Measurements from ENCODE around the gene PEX10.
"Not testable (repeated sequence)": the region's sequence is repeated elsewhere in the genome, so short reads cannot be mapped to it uniquely, and the experiment has no call there.

Gene PEX10

GRCh38 chr1:2412395-2412772 lies at the start of gene PEX10:
PEX10 (minus strand) TSS chr1:2412564; CDS start chr1:2412502, 62 bp downstream.
- DNase-seq (ENCODE audit: low read depth), result peak; percentile 98

GRCh38 chr1:2460996-2461751 lies 48.8 kb upstream of the PEX10 start:
- no peak for DNase-seq (ENCODE audit: low read depth)

- no peak for DNase-seq (ENCODE audit: low read depth)
These were observed 47.8 kb upstream of the PEX10 start for GRCh38 chr1:2460203-2460602.

DNA sequence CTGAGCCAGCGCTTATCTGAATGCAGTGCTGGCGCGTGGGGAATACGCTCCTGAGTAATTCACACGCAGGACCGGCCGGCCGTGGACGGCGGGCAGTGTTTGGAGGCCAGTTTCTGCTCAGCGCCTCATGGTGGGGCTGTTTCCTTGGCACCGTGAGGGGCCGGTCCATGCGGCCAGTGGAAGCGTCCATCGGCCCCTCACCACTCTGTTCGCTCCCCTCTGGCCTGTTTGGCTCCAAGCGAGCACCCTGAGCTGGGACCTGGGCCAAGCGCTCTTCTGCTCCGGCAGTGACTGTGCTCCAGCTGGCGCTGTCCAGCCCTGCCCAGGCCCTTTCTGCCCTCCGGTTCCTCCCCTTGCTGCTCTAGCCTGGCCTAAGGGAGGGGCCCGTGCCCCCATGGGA lies 47.4 kb upstream of the PEX10 start:
- no peak for DNase-seq (ENCODE audit: low read depth)

DNA sequence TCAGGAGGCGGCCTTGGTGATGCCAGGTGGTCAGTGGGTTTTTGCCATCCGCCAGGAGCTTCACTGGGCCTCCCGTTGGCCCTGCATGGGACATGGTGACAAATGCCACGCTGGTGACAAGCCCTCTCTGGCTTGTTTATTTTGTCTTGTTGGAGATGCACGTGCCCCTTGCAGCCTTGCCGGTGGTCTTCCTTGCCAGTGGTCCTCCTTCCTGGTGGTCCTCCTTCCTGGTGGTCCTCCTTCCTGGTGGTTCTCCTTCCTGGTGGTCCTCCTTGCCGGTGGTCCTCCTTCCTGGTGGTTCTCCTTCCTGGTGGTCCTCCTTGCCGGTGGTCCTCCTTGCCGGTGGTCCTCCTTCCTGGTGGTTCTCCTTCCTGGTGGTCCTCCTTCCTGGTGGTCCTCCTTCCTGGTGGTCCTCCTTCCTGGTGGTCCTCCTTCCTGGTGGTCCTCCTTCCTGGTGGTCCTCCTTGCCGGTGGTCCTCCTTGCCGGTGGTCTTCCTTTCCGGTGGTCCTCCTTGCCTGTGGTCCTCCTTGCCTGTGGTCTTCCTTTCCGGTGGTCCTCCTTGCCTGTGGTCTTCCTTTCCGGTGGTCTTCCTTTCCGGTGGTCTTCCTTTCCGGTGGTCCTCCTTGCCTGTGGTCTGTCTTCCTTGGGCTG lies 46.9 kb upstream of the PEX10 start:
- not testable (repeated sequence) for DNase-seq (ENCODE audit: low read depth)

DNA sequence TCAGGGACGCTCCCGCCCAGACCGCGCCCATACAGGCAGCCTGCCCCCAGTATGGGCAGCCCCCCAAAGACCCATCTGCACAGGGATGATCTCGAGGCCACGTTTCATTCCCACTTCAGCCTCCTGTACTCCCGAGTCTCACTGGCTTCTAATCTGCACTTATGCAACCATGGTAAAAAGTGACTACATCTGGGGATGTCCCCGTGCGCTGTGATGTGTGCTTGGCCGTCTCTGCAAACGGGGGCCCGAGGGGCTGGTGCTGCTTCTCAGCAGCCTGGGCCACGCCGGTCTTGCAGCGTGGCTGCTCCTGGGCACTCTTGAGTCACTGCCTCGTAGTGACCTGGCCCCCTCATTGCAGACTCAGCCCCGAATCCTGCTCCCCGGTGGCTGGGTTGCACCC lies 46.3 kb upstream of the PEX10 start:
- DNase-seq (ENCODE audit: low read depth), result no peak

- no peak for DNase-seq (ENCODE audit: low read depth)
These were observed 45.1 kb upstream of the PEX10 start for GRCh38 chr1:2457444-2457843.

DNA sequence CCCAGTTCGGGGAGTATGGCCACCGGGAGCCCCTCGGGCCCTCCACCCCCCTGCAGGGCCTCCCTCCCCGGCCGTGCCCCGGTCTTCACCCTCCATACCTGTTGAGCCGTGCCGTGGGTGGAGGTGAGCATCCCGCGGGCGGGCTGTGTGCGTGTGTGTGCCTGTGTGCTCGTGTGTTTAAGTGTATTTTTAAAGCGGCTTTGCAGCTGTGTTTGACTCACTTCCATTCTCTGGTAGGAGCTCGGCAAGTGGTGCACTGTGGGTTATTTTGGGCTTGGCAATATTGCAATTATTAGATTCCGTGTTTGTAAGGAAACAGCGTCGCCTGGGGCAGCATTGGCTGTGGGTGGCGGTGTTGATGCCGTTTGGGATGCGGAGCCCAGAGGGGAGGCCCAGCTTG lies 43.4 kb upstream of the PEX10 start:
- no peak for DNase-seq (ENCODE audit: low read depth)

- no peak for DNase-seq (ENCODE audit: low read depth)
These were observed 41.9 kb upstream of the PEX10 start for GRCh38 chr1:2454227-2454626.

DNA sequence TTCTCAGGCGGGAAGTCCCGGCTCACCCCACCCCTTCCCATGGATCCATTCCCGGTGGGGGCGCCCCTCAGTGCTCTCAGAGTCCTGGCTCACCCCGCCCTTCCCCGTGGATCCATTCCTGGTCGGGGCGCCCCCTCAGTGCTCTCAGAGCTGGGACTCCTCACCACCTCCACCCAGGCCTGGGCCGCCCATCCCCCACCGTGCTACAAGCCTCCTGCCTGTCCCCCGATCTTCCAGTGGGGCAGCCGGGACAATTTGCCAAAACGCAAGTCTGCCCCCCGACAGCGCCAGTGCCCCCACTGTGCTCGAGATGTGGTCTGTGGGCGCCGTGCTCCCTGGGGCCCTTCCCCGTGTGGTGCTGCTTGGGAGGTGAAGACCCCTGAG lies 40.6 kb upstream of the PEX10 start:
- DNase-seq (ENCODE audit: low read depth), result no peak

DNA sequence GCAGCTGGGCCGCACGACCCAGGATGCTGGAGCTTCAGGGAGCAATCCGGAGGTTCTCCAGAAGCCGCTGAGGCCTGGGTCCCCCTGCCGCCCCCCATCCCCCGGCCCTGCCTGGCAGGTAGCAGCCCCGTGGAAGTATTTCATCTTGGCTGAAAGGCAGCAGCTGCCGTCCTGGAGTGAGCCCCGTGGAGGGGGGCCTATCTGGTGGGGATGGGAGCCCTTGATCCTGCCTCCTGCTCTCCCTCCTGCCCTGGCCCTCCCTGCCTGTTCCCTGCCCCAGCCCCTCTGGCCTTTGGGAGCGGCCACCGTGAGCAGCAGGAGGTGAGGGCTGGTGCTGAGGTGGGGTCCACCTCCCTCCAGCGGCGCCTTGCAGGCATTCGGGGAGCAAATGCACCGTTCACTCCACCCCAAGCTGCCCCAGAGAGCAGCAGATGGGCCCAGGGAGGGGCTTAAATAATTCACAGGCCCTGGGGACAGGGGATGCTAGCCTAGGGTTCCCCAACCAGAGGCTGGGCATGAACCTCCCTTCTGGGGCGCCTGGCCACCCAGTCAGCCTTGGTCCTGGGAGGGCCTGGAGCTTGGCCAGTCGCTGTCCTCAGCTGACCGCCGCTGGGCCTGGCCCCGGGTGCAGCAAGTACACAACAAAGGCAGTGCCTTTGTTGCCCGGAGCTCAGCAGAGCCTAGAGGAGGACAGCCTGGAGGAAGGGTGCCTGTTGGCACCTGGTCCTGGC lies 40.0 kb upstream of the PEX10 start:
- no peak for DNase-seq (ENCODE audit: low read depth)

DNA sequence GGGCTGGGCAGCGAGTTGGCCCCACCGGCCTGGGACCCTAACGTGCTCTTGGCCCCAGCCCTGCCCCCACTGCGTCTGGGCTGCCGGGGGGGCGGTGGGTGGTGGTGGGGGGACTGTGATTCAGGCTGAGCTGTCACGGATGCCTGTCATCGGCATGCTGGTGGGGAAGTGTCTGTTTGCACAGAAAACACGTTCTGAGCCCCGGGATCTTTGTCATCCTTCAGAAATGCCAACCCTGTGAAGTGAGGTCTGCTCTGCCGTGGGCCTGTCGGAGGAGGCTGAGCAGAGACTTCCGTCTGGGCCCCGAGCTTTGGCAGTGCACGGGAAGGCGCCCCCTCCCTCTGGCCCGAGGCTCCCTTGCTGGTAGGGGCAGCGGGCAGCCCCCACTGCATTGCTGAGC lies 39.4 kb upstream of the PEX10 start:
- DNase-seq (ENCODE audit: low read depth), result no peak

DNA sequence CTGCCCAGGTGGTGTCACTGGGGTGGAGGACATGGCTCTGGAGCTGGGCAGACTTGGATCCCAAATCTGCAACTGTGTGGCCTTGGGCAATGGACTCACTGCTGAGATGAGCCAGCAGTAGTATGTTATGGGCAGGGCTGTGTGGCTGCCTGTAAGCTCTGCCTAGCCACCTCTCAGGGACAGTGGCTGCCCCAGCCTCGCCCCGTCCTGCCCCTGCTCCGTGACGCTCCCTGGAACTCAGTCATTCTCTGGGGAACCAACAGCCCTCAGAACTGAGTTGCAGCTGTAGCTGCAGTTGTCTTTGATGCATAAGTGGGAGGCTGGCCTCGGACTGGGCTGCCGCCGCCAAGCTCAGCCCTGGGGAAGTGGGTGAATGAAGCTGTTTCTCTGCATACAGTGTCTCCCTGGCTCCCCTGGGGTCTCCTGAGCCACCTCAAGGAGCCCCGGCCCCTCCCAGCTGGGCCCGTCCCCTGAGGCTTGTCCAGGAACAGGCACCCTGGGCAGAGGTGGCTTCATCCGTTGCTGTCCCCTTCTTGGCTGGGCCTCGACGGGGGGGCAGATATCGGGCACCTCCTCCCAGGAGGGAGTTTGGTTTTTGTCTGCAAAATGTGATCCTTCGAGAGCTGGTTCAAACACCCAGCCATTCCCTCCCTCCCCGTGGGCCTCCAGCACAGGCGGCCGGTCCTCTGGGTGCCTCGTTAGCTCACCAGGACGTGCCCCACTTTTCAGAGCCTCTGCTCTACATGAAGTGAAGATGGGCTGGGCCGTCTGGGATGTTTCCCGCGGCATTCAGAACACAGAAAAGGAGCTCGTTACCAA lies 37.5 kb upstream of the PEX10 start:
- DNase-seq (ENCODE audit: low read depth), result no peak

DNA sequence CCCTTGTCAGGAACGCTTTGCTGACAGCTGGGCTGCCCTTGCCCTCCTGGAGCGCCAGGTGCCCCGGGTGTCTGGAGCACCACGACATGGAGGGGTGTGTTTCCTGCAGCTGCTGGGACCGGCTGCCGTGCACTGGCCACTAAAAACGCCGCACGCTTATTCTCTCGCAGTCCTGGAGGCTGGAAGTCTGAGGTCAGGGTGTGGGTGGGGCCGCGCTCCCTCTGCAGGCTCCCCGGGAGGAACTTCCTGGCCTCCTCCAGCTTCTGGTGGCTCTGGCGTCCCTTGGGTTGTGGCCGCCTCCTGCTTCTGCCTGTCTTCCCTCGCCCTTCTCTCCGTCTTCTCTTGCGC lies 35.7 kb upstream of the PEX10 start:
- no peak for DNase-seq (ENCODE audit: low read depth)

GRCh38 chr1:2447276-2448097 lies 35.1 kb upstream of the PEX10 start:
- no peak for DNase-seq (ENCODE audit: low read depth)

GRCh38 chr1:2446861-2447260 lies 34.5 kb upstream of the PEX10 start:
- DNase-seq (ENCODE audit: low read depth), result no peak

DNA sequence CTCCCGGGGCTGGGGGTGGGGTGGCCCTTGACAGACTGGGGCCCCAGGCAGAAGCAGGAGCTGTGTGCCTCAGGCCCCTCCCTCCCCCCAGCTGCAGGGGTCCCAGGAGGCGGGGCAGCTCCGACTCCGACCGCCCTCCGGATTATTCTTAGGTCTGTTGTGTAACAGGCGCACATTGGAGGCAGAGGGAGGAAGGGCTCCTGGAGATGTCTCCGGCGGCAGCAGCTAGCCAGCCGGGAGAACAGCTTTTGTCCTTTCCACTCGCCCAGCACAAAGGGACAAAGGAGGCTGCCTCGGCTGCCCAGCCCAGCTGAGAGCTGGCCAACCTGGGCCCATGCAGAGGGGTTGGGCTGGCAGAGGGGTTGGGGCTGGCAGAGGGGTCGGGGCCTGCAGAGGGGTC lies 34.0 kb upstream of the PEX10 start:
- no peak for DNase-seq (ENCODE audit: low read depth)

GRCh38 chr1:2445823-2446215 lies 33.5 kb upstream of the PEX10 start:
- DNase-seq (ENCODE audit: low read depth), result no peak

DNA sequence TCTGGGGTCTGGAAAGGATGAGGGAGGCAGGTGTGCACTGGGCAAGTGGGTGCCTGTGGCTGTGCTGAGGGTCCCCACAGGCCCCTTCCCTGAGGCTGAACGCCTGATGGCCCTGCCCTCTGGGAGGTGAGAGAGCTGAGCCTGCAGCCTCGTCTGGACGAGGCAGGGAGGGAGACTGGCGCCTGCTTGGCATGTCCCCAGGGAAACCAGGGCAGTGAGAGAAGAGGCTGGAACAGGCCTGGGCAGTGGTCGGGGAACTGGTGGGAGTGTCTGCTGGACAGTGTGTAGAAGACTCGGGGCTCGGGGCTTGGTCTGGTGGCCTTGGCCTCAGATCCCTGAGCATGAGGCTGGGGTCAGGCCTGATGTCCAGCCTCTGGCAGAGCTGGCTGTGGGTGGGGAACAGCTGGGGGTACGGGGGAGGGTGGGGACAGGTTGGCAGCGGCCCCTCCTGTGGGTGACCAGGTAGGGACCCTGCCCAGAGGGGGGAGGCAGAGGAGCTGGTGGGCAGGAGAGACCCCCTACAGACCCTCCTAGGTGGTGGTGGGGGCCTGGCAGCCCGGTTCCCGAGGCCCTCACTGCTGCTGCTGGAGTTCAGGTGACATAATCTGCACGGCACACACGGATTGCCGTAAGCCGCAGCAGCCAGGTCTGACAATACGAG lies 32.9 kb upstream of the PEX10 start:
- DNase-seq (ENCODE audit: low read depth), result no peak

DNA sequence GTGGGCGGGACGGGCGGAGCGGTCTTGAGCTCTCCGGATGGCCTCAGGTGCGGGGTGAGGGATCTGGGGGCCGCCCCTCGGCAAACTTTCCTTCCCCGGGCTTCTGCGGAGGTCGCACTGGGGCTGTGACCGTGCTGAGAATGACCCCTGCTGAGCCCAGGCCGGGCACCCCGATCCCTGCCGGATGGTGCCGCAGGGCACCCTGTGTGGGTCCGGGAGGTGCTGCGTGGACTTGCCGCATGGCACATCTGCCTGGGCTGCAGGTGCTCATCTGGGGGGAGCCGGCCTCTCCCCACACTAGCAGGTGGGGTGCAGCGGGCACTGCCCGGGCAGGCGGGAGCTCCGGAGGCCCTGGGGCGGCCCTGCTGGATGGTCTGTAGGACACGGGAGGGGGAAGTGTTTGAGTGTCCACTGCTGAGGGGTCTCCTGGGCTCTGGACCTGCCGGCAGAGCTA lies 31.8 kb upstream of the PEX10 start:
- DNase-seq (ENCODE audit: low read depth), result no peak

Measured in activated T-cell treated with anti-CD3 and anti-CD28 coated beads for 1 hour (primary cell).